Epithelial cell of esophagus (primary cell): ENCODE measurements around the gene TNFSF4.

Experiments
- DNase-seq: peaks from one replicate; pipeline ENCODE4 v3.0.0; 2010; ENCODE audit warnings: low read depth
- H3K4me3 ChIP-seq: 2 replicates; pipeline ENCODE4 v1.5.1; 2011; ENCODE audit warnings: mild to moderate bottlenecking, low read length, control low read depth
- TF ChIP-seq, protein P1 (sequence below): IDR thresholded peaks from 2 replicates; pipeline ENCODE4 v1.5.1; 2011; ENCODE audit warnings: low read depth, mild to moderate bottlenecking, low read length, control low read depth, inconsistent platforms; ENCODE audit not compliant: insufficient read depth; ENCODE audit errors: missing control alignments

The TNFSF4 gene

DNA sequence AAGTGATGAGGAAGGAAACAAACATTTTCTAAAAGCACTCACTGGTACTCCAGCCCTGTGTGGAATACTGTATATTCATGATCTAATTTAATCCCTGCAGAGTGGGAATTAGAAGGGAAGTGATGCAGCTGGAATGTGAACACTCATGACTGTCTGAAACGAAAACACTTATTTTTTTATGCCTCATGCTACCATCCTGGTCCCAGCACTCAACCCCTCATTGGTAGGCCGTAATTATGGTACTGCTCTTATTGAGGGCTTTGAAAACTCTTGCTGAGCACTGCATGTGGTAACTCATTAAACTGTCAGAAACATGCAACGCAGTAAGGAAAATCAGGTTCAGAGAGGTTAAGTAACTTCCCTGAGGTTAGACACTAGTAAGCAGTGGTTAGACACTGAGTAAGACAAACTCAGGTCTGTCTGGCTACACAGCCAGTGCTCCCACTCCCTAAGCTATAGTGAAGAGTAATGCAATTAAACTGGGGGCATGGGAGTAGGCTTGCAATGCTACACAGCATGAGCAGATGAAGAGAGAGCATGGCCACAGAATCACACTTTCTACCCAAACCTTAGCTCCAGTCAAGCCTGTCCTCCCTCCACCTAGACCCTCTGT, 17.3 kb upstream of the TNFSF4 start:
- DNase-seq, result no peak
- no peak overlapping the region for H3K4me3 ChIP-seq
- TF ChIP-seq, protein P1, sequence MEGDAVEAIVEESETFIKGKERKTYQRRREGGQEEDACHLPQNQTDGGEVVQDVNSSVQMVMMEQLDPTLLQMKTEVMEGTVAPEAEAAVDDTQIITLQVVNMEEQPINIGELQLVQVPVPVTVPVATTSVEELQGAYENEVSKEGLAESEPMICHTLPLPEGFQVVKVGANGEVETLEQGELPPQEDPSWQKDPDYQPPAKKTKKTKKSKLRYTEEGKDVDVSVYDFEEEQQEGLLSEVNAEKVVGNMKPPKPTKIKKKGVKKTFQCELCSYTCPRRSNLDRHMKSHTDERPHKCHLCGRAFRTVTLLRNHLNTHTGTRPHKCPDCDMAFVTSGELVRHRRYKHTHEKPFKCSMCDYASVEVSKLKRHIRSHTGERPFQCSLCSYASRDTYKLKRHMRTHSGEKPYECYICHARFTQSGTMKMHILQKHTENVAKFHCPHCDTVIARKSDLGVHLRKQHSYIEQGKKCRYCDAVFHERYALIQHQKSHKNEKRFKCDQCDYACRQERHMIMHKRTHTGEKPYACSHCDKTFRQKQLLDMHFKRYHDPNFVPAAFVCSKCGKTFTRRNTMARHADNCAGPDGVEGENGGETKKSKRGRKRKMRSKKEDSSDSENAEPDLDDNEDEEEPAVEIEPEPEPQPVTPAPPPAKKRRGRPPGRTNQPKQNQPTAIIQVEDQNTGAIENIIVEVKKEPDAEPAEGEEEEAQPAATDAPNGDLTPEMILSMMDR, result no peak

- no peak for DNase-seq
- no peak overlapping the region for H3K4me3 ChIP-seq
Measured at GRCh38 chr1:173223031-173223380, 15.9 kb upstream of the TNFSF4 start.

GRCh38 chr1:173222149-173223030, 15.3 kb upstream of the TNFSF4 start:
- no peak overlapping the region for H3K4me3 ChIP-seq
- no peak for DNase-seq
- TF ChIP-seq, protein P1, result no peak

More at GRCh38 chr1:173223031-173223380, 15.9 kb upstream of the TNFSF4 start:
- TF ChIP-seq, protein P1, result no peak

DNA sequence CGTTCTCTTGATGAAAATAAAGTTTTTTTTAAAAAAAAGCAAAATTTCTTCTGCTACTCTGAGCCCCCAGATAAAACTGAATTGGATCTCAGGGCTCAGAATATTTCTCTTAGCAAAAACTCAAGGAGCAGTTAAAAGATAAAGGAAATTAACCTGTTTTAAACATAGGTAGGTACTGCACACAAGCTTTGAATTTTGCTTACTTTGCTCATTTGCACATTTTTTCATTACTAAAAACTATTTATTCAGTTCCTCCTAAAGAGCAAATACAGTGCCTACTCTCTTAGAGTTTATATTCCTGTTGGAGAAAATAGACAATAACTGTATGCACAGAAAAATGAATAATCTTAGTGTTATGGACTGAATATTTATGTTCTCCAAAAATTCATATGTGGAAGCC, 13.0 kb upstream of the TNFSF4 start:
- TF ChIP-seq, protein P1, result no peak
- DNase-seq, result no peak
- no peak overlapping the region for H3K4me3 ChIP-seq

- no peak for DNase-seq
- TF ChIP-seq, protein P1, result no peak
- no peak overlapping the region for H3K4me3 ChIP-seq
Measured at GRCh38 chr1:173213665-173214064, 6.5 kb upstream of the TNFSF4 start.

GRCh38 chr1:173212952-173213491, 5.9 kb upstream of the TNFSF4 start:
- H3K4me3 ChIP-seq, result no peak overlapping the region
- no peak for DNase-seq
- TF ChIP-seq, protein P1, result no peak

DNA sequence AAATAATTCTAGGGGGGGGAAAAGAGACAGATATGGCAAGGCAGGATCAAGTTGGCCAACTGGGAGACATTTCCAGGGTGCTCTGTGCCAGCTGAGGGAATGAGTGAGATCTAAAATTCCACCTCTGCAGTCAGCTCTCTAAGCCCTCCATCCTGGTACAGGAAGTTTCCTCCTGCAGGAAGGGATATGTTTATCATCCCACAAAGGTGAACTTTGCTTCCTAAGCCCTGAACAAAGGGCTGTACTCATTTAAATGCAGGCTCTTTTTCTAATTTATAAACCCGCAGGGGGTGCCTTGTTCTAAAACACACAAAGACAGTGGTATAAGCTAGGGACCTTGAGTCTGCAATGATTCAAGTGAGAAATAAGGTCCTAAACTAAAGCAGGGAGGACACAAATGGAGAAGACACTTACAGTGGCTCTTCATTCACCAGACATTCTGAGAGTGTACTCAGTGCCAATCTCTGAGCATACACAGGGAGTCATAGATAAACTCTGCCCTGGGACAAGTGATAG, 3.6 kb upstream of the TNFSF4 start:
- DNase-seq, result no peak
- H3K4me3 ChIP-seq, result no peak overlapping the region
- TF ChIP-seq, protein P1, result no peak
